IMR-90 (cell line): ENCODE data around the gene FNDC3B. TPM values are rescaled to one million over a fixed set of nuclear protein-coding genes. Genes with fewer than 3 reads are reported as not detected.

Experiments used
- ATAC-seq: fragments of 200-7000 bp; cut with Tn5 transposase; 2 replicates; pipeline ENCODE4 v1.9.1; 2020; ENCODE audit warnings: low read depth, mild to moderate bottlenecking, moderate library complexity
- BruUV-seq: library from RNA; stranded (reverse); fragments of 400-500 nt; replicated peaks from 2 replicates; lab custom pipeline; 2021; lab: Mats Ljungman, UMichigan
- CTCF ChIA-PET: fragments of 300-600 bp; formaldehyde crosslinking; extraction: SDS; loops from one replicate; lab custom pipeline; 2021; ENCODE audit warnings: antibody characterized with exemption; lab: Yijun Ruan, JAX
- POLR2A ChIA-PET: fragments of 300-600 bp; sonication (Branson Sonifier 250); formaldehyde crosslinking; loops from one replicate; lab custom pipeline; 2022; ENCODE audit warnings: antibody characterized with exemption; ENCODE audit not compliant: unreplicated experiment; lab: Charles Lee
- DNase-seq: peaks from one replicate; pipeline ENCODE4 v3.0.0; 2013
- H2AFZ ChIP-seq: replicated peaks from 2 replicates; pipeline ENCODE3; 2013; ENCODE audit warnings: low read length, mild to moderate bottlenecking; ENCODE audit not compliant: poor library complexity
- H2AK5ac ChIP-seq: 2 replicates; pipeline ENCODE4 v1.6.1; 2013; ENCODE audit warnings: low read depth, low read length, inconsistent platforms
- H2AK9ac ChIP-seq: replicated peaks from 2 replicates; pipeline ENCODE3; 2013; ENCODE audit warnings: mild to moderate bottlenecking, low read depth, low read length, moderate library complexity; ENCODE audit not compliant: poor library complexity
- H2BK120ac ChIP-seq: 2 replicates; pipeline ENCODE4 v1.6.1; 2013; ENCODE audit warnings: low read depth, low read length, inconsistent platforms
- H2BK15ac ChIP-seq: 3 replicates; pipeline ENCODE4 v1.6.1; 2013; ENCODE audit warnings: low read depth, low read length, inconsistent platforms
- H2BK20ac ChIP-seq: 2 replicates; pipeline ENCODE4 v1.6.1; 2013; ENCODE audit warnings: low read depth, mild to moderate bottlenecking, inconsistent platforms, low read length, moderate library complexity
- H2BK5ac ChIP-seq: 2 replicates; pipeline ENCODE4 v1.6.1; 2013; ENCODE audit warnings: mild to moderate bottlenecking, low read depth, low read length, inconsistent platforms; ENCODE audit not compliant: poor library complexity, severe bottlenecking
- H3K14ac ChIP-seq: replicated peaks from 2 replicates; pipeline ENCODE4 v1.6.1; 2013; ENCODE audit warnings: low read depth, low read length, inconsistent platforms
- H3K18ac ChIP-seq: 2 replicates; pipeline ENCODE4 v1.6.1; 2013; ENCODE audit warnings: low read depth, low read length, control low read depth
- H3K23ac ChIP-seq: 2 replicates; pipeline ENCODE4 v1.6.1; 2013; ENCODE audit warnings: low read depth, low read length, inconsistent platforms
- H3K27ac ChIP-seq: 2 replicates; pipeline ENCODE4 v1.5.1; 2013; ENCODE audit warnings: mild to moderate bottlenecking, control low read depth, low read length; ENCODE audit not compliant: insufficient read depth
- H3K27me3 ChIP-seq: 2 replicates; pipeline ENCODE4 v1.6.1; 2013; ENCODE audit warnings: low read length; ENCODE audit not compliant: control insufficient read depth, insufficient read depth
- H3K36me3 ChIP-seq: 2 replicates; pipeline ENCODE4 v1.6.1; 2013; ENCODE audit warnings: low read length, mixed read lengths; ENCODE audit not compliant: control insufficient read depth, insufficient read depth
- H3K4ac ChIP-seq: 2 replicates; pipeline ENCODE4 v1.6.1; 2013; ENCODE audit warnings: low read depth, low read length, inconsistent platforms
- H3K4me1 ChIP-seq: 2 replicates; pipeline ENCODE4 v1.6.1; 2013; ENCODE audit warnings: low read length, mixed read lengths; ENCODE audit not compliant: control insufficient read depth, insufficient read depth
- H3K4me2 ChIP-seq: 2 replicates; pipeline ENCODE4 v1.6.1; 2013; ENCODE audit warnings: low read depth, mild to moderate bottlenecking, control low read depth, low read length, moderate library complexity
- H3K4me3 ChIP-seq: 2 replicates; pipeline ENCODE4 v1.5.1; 2013; ENCODE audit warnings: low read depth, mild to moderate bottlenecking, control low read depth, low read length, moderate library complexity; ENCODE audit not compliant: insufficient read depth
- H3K56ac ChIP-seq: 2 replicates; pipeline ENCODE4 v1.6.1; 2013; ENCODE audit warnings: low read length, inconsistent platforms; ENCODE audit not compliant: insufficient read depth; ENCODE audit errors: extremely low read depth
- H3K79me1 ChIP-seq, 2 experiments: 2 replicates each; pipeline ENCODE4 v1.6.1; 2013; ENCODE audit warnings: low read length in 2 of 2, inconsistent platforms in 1 of 2, low read depth in 1 of 2
- H3K9ac ChIP-seq: 2 replicates; pipeline ENCODE4 v1.6.1; 2013; ENCODE audit warnings: low read depth, low read length, control low read depth
- H3K9me1 ChIP-seq: 2 replicates; pipeline ENCODE4 v1.6.1; 2013; ENCODE audit warnings: low read length, inconsistent platforms; ENCODE audit not compliant: insufficient read depth
- H3K9me3 ChIP-seq: 2 replicates; pipeline ENCODE4 v1.6.1; 2013; ENCODE audit warnings: low read length; ENCODE audit not compliant: control insufficient read depth, insufficient read depth
- H4K20me1 ChIP-seq: 2 replicates; pipeline ENCODE4 v1.6.1; 2013; ENCODE audit warnings: low read length, inconsistent platforms; ENCODE audit not compliant: insufficient read depth
- H4K5ac ChIP-seq: 2 replicates; pipeline ENCODE4 v1.6.1; 2013; ENCODE audit warnings: mild to moderate bottlenecking, low read depth, low read length, control low read depth
- H4K8ac ChIP-seq, 2 experiments: 2 replicates each; pipeline ENCODE4 v1.6.1; 2013; ENCODE audit warnings: low read depth in 2 of 2, low read length in 2 of 2, control low read depth in 1 of 2, inconsistent platforms in 1 of 2
- H4K91ac ChIP-seq: 2 replicates; pipeline ENCODE4 v1.6.1; 2013; ENCODE audit warnings: low read depth, low read length, inconsistent platforms; ENCODE audit not compliant: insufficient read depth
- BHLHE40 ChIP-seq: fragments of 150-350 bp; IDR thresholded peaks from 2 replicates; pipeline ENCODE4 v1.6.1; 2016; ENCODE audit warnings: mild to moderate bottlenecking, low read depth, low read length
- CEBPB ChIP-seq: IDR thresholded peaks from 2 replicates; pipeline ENCODE4 v1.6.1; 2012; ENCODE audit warnings: low read depth, low read length, improper control_type of control experiment
- FOS ChIP-seq: fragments of 150-350 bp; IDR thresholded peaks from 2 replicates; pipeline ENCODE4 v1.6.1; 2016; ENCODE audit warnings: low read depth, low read length
- NFE2L2 ChIP-seq: fragments of 150-350 bp; IDR thresholded peaks from 2 replicates; pipeline ENCODE4 v1.6.1; 2016; ENCODE audit warnings: low read depth, mild to moderate bottlenecking, low read length
- POLR2A ChIP-seq: IDR thresholded peaks from 2 replicates; pipeline ENCODE4 v1.6.1; 2012; ENCODE audit warnings: mild to moderate bottlenecking, low read depth, low read length
- RFX5 ChIP-seq: IDR thresholded peaks from 2 replicates; pipeline ENCODE4 v1.8.0; 2012; ENCODE audit warnings: low read depth, mild to moderate bottlenecking, low read length, moderate library complexity
- SMC3 ChIP-seq: fragments of 150-350 bp; IDR thresholded peaks from 2 replicates; pipeline ENCODE4 v1.6.1; 2016; ENCODE audit warnings: low read depth, mild to moderate bottlenecking, antibody characterized with exemption, low read length, moderate library complexity
- WGBS, 2 experiments: methylation state at CpG; one replicate each; pipeline versions ENCODE4 v1.1.5 to v1.1.7; 2013; ENCODE audit warnings: missing lambda C conversion rate in 2 of 2; ENCODE audit not compliant: insufficient read length in 1 of 2; ENCODE audit errors: extremely low coverage in 2 of 2; 5-methylcytosine and 5-hydroxymethylcytosine counted together
- dilution Hi-C: fragments of 300-500 bp; cut with HindIII; formaldehyde crosslinking; loops from one replicate; pipeline ENCODE4 v1.14.3; 2018; ENCODE audit warnings: low sequenced_read_pairs; ENCODE audit not compliant: unreplicated experiment
- in situ Hi-C: fragments of 300-500 bp; cut with MboI; formaldehyde crosslinking; loops from 3 replicates; pipeline ENCODE4 v1.14.3; 2019; ENCODE audit warnings: low sequenced_read_pairs, inconsistent platforms, mixed read lengths
- intact Hi-C: fragments of 100-400 bp; cut with micrococcal nuclease; formaldehyde crosslinking; loops from 2 replicates; pipeline ENCODE4 v1.10.0; 2022
- polyA plus RNA-seq, 3 experiments: library from polyadenylated mRNA; depleted of rRNA; stranded (reverse); fragments of >200 nt; gene quantifications; 2 replicates each; pipeline ENCODE4 v1.2.3, GENCODE V29; 2012; ENCODE audit warnings: low replicate concordance in 1 of 3
- total RNA-seq: library from RNA; depleted of rRNA; stranded (reverse); fragments of >200 nt; gene quantifications from 2 replicates; pipeline ENCODE4 v1.2.3, GENCODE V29; 2012
- TF ChIP-seq, protein P1 (sequence below): conservative IDR thresholded peaks from 2 replicates; pipeline ENCODE4 v1.5.1; 2012; ENCODE audit warnings: mild to moderate bottlenecking, low read depth, low read length, improper control_type of control experiment

FNDC3B gene
- total and polyA plus RNA-seq, 2 of the 4 experiments (the other 2 are of a cell fraction), result 23.9 to 150 TPM

DNA sequence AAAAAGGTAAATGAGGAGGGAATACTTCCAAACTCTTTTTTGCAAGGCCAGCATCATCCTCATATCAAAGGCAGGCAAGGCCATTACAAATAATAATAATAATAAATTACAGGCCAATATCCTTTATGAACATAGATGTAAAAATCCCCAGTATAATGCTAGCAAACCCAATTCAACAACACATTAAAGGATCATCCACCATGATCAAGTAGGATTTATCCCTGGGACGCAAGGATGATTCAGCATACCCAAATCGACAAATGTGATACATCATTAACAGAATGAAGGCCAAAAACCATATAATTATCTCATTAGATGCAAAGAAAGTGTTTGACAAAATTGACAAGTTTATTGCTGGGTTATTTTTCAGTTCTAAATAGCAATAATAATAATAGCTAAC is 355.3 kb downstream of the FNDC3B start:
- H2BK5ac ChIP-seq, result no peak overlapping the region
- no peak overlapping the region for H2BK120ac ChIP-seq
- H3K9ac ChIP-seq, result no peak overlapping the region
- H3K4ac ChIP-seq, result no peak overlapping the region
- ChIA-PET POLR2A (no interaction called here), CTCF (no interaction called here)
- no peak overlapping the region for H3K18ac ChIP-seq
- WGBS, 2 experiments, result no CpG with 5 or more reads among the region's 2 CpGs
- H4K8ac ChIP-seq, result no peak overlapping the region
- peaks cover 15% of the 10 kb centered on the region for H3K9me1 ChIP-seq
- H3K4me1 ChIP-seq, result peaks cover 10% of the 10 kb centered on the region
- H3K4me2 ChIP-seq, result no peak overlapping the region
- H3K4me3 ChIP-seq, result no peak overlapping the region
- ATAC-seq, result no peak
- H3K27me3 ChIP-seq, result no peaks in the 10 kb centered on the region
- H3K56ac ChIP-seq, result no peak overlapping the region
- intact Hi-C loops, result no loop called here
- DNase-seq, result no peak
- H2BK15ac ChIP-seq, result no peak overlapping the region
- BruUV-seq, result no TSS peak
- TF ChIP-seq NFE2L2 (no peak), RFX5 (no peak), SMC3 (no peak), POLR2A (no peak), CEBPB (no peak), BHLHE40 (no peak), FOS (no peak)
- TF ChIP-seq, protein P1, sequence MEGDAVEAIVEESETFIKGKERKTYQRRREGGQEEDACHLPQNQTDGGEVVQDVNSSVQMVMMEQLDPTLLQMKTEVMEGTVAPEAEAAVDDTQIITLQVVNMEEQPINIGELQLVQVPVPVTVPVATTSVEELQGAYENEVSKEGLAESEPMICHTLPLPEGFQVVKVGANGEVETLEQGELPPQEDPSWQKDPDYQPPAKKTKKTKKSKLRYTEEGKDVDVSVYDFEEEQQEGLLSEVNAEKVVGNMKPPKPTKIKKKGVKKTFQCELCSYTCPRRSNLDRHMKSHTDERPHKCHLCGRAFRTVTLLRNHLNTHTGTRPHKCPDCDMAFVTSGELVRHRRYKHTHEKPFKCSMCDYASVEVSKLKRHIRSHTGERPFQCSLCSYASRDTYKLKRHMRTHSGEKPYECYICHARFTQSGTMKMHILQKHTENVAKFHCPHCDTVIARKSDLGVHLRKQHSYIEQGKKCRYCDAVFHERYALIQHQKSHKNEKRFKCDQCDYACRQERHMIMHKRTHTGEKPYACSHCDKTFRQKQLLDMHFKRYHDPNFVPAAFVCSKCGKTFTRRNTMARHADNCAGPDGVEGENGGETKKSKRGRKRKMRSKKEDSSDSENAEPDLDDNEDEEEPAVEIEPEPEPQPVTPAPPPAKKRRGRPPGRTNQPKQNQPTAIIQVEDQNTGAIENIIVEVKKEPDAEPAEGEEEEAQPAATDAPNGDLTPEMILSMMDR, result no peak
- H3K14ac ChIP-seq, result no peak overlapping the region
- no peak overlapping the region for H3K23ac ChIP-seq
- no peak overlapping the region for H4K91ac ChIP-seq
- in situ Hi-C loops, result no loop called here
- dilution Hi-C loops, result no loop called here
- H3K9me3 ChIP-seq, result no peaks in the 10 kb centered on the region
- no peak overlapping the region for H2AFZ ChIP-seq
- H3K36me3 ChIP-seq, result peaks cover 5% of the 10 kb centered on the region
- no peak overlapping the region for H2BK20ac ChIP-seq
- H4K20me1 ChIP-seq, result peaks cover 25% of the 10 kb centered on the region; the same call in 1 of the 2 replicates
- no peak overlapping the region for H4K5ac ChIP-seq
- no peak overlapping the region for H2AK5ac ChIP-seq
- no peak overlapping the region for H2AK9ac ChIP-seq
- H3K27ac ChIP-seq, result no peak overlapping the region
- peaks cover 19 to 33% of the 10 kb centered on the region in 2 experiments for H3K79me1 ChIP-seq
